GM12878 (cell line): Measurements from ENCODE around the gene TBC1D10B. TPM values are rescaled to one million over a fixed set of nuclear protein-coding genes. Genes with fewer than 3 reads are reported as not detected.

ENCODE experiments used
- ATF7 ChIP-seq: fragments of 450-650 bp; IDR thresholded peaks from 2 replicates; pipeline ENCODE4 v1.6.1; 2016; ENCODE audit warnings: low read depth, mild to moderate bottlenecking
- CHD4 ChIP-seq: fragments of 200-600 bp; sonication (generic); IDR thresholded peaks from 2 replicates; pipeline ENCODE4 v1.6.1; 2016; ENCODE audit warnings: mild to moderate bottlenecking
- ELK1 ChIP-seq: IDR thresholded peaks from 2 replicates; pipeline ENCODE4 v1.6.1; 2012; ENCODE audit warnings: low read depth, low read length, improper control_type of control experiment
- EP300 ChIP-seq, 2 experiments: fragments of 150-350 bp in 1 of 2; IDR thresholded peaks; 2 replicates each; pipeline ENCODE4 v1.6.1; 2011 to 2012; ENCODE audit warnings: low read depth in 2 of 2, low read length in 2 of 2, borderline replicate concordance in 1 of 2, improper control_type of control experiment in 1 of 2, inconsistent platforms in 1 of 2; ENCODE audit not compliant: control insufficient read depth in 1 of 2
- FOS ChIP-seq: IDR thresholded peaks from 3 replicates; pipeline ENCODE4 v1.6.1; 2011; ENCODE audit warnings: borderline replicate concordance; ENCODE audit not compliant: insufficient read length; ENCODE audit errors: extremely low read depth
- FOXK2 ChIP-seq: fragments of 450-650 bp; IDR thresholded peaks from 2 replicates; pipeline ENCODE4 v1.6.1; 2017; ENCODE audit warnings: mild to moderate bottlenecking, moderate library complexity
- HCFC1 ChIP-seq: fragments of 150-350 bp; IDR thresholded peaks from 2 replicates; pipeline ENCODE4 v1.6.1; 2014; ENCODE audit warnings: low read length
- HDAC6 ChIP-seq: fragments of 200-600 bp; sonication (generic); IDR thresholded peaks from one replicate; pipeline ENCODE4 v1.8.0; 2017; ENCODE audit warnings: antibody characterized with exemption; ENCODE audit not compliant: unreplicated experiment
- IKZF2 ChIP-seq, 2 experiments: fragments of 450-650 bp; IDR thresholded peaks; 2 replicates each; pipeline ENCODE4 v1.6.1; 2017; ENCODE audit warnings: mild to moderate bottlenecking in 2 of 2, moderate library complexity in 2 of 2
- MEF2A ChIP-seq: IDR thresholded peaks from 2 replicates; pipeline ENCODE4 v1.6.1; 2011; ENCODE audit warnings: low read depth, mild to moderate bottlenecking, low read length, moderate library complexity; ENCODE audit not compliant: insufficient read depth
- NR2F1 ChIP-seq: fragments of 450-650 bp; conservative IDR thresholded peaks from 2 replicates; pipeline ENCODE4 v1.6.1; 2017; ENCODE audit warnings: mild to moderate bottlenecking
- POLR2AphosphoS5 ChIP-seq: IDR thresholded peaks from 2 replicates; pipeline ENCODE4 v1.6.1; 2011; ENCODE audit warnings: mild to moderate bottlenecking, low read length, inconsistent platforms
- SIX5 ChIP-seq: IDR thresholded peaks from 2 replicates; pipeline ENCODE4 v1.6.1; 2011; ENCODE audit warnings: mild to moderate bottlenecking, low read depth, low read length, moderate library complexity; ENCODE audit not compliant: severe bottlenecking
- SREBF1 ChIP-seq: IDR thresholded peaks from 2 replicates; pipeline ENCODE4 v1.6.1; 2012; ENCODE audit warnings: mild to moderate bottlenecking, low read length
- SUZ12 ChIP-seq: fragments of 200-600 bp; sonication (generic); IDR thresholded peaks from one replicate; pipeline ENCODE4 v1.6.1; 2018; ENCODE audit warnings: antibody characterized with exemption, mild to moderate bottlenecking; ENCODE audit not compliant: unreplicated experiment
- TAF1 ChIP-seq: IDR thresholded peaks from 2 replicates; pipeline ENCODE4 v1.6.1; 2011; ENCODE audit warnings: mild to moderate bottlenecking, low read depth, low read length, borderline replicate concordance
- polyA plus RNA-seq, 11 experiments: library from polyadenylated mRNA; depleted of rRNA in 4 of 11; unstranded in 6 of 11; stranded (reverse) in 5 of 11; fragments of >200 nt; fragmentation: Nextera tagmentation in 4 of 11; fragmentation: Illumina TruSeq in 1 of 11; extraction: Ambion mirVana in 4 of 11; extraction: Trizol in 1 of 11; gene quantifications; 1 replicate in 1 of 11; 2 replicates in 10 of 11; pipeline versions ENCODE4 v1.2.1 to v1.2.3, GENCODE V29; 2011 to 2016; ENCODE audit warnings: inconsistent platforms in 2 of 11, missing spikeins in 2 of 11, low read depth in 1 of 11
- total RNA-seq, 4 experiments: library from RNA; depleted of rRNA in 3 of 4; stranded (reverse); fragments of >200 nt in 3 of 4; fragmentation: Illumina TruSeq in 1 of 4; extraction: Trizol in 1 of 4; gene quantifications; 2 replicates each; pipeline versions ENCODE4 v1.2.1 to v1.2.3, GENCODE V29; 2013 to 2021
- TF ChIP-seq, protein P1 (sequence below): fragments of 450-650 bp; IDR thresholded peaks from 2 replicates; pipeline ENCODE4 v1.6.1; 2017; ENCODE audit warnings: mild to moderate bottlenecking
- TF ChIP-seq, protein P2 (sequence below): IDR thresholded peaks from 2 replicates; pipeline ENCODE4 v1.6.1; 2011; ENCODE audit warnings: mild to moderate bottlenecking, low read depth, low read length, moderate library complexity; ENCODE audit not compliant: insufficient replicate concordance
- TF ChIP-seq, protein P3 (sequence below): fragments of 450-650 bp; IDR thresholded peaks from 2 replicates; pipeline ENCODE4 v1.6.1; 2018; ENCODE audit warnings: borderline replicate concordance, mild to moderate bottlenecking; ENCODE audit not compliant: partially characterized antibody
- TF ChIP-seq, protein P4 (sequence below): IDR thresholded peaks from 2 replicates; pipeline ENCODE4 v1.6.1; 2011; ENCODE audit warnings: borderline replicate concordance, low read depth, mild to moderate bottlenecking, moderate library complexity, low read length; ENCODE audit not compliant: insufficient read depth, poor library complexity, severe bottlenecking

TBC1D10B gene
- total and polyA plus RNA-seq, 10 of the 15 experiments (the other 5 are each of a cell fraction or from before 2014, with no cell fraction given) = 2.2 to 51.2 (median 11.6) TPM

DNA sequence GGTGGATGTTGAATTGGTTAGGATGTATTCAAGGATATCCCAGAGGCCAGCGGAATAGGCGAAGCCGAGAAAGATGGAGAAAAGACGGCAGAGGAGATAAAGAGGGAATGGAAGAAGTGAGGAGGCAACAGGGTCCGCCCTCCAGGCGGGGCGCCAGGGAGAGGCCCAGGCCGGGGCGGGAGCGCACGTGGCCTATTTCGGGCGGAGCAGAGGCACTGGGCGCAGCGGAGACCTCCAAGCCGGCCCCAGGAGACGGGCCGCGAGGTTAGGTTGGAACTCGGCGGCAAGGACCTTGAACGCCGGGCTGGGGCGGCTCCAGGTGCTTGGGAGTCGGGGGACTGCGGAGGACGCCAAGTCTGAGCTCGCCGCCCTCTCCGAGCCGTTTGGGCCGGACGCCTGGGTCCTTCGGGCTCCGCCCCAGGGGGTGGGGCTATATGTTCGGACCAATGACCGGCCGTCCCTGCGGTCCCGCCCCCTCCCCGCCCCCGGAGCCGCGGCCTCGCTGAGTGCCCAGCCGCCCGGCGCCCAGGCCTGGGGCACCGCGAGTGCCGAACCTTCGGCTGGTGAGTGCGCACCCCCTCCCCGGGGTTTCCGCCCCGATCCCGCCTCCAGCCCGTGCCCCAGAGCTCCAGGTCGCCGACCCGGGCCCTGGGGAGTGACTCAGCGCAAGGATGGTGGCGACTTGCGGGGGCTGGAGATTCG lies 37.0 kb upstream of the TBC1D10B start, which contains the start of gene ZNF771 (continued):
- TF ChIP-seq EP300 (IDR thresholded peaks at IDR 0.05; ENCODE audit: borderline replicate concordance in 1 of 2, control insufficient read depth in 1 of 2, low read depth in 2 of 2, low read length in 2 of 2) (no peak), MEF2A (no peak), ELK1 (no peak), SREBF1 (no peak), NR2F1 (0 out of 2 replicates have a peak, but pooled peaks have one; percentile 35), TAF1 (peak; percentile 71; the same call in 1 of the 2 replicates), IKZF2 (IDR thresholded peaks at IDR 0.05) (no peak; a peak in 1 of 4 replicates), FOS (no peak), ATF7 (no peak), SUZ12 (no peak), HCFC1 (0 out of 2 replicates have a peak, but pooled peaks have one; percentile 10), SIX5 (no peak), FOXK2 (0 out of 2 replicates have a peak, but pooled peaks have one; percentile 22), POLR2AphosphoS5 (peak; percentile 78), CHD4 (no peak), HDAC6 (no peak)
- TF ChIP-seq, protein P1, sequence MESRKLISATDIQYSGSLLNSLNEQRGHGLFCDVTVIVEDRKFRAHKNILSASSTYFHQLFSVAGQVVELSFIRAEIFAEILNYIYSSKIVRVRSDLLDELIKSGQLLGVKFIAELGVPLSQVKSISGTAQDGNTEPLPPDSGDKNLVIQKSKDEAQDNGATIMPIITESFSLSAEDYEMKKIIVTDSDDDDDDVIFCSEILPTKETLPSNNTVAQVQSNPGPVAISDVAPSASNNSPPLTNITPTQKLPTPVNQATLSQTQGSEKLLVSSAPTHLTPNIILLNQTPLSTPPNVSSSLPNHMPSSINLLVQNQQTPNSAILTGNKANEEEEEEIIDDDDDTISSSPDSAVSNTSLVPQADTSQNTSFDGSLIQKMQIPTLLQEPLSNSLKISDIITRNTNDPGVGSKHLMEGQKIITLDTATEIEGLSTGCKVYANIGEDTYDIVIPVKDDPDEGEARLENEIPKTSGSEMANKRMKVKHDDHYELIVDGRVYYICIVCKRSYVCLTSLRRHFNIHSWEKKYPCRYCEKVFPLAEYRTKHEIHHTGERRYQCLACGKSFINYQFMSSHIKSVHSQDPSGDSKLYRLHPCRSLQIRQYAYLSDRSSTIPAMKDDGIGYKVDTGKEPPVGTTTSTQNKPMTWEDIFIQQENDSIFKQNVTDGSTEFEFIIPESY = no peak
- TF ChIP-seq, protein P2, sequence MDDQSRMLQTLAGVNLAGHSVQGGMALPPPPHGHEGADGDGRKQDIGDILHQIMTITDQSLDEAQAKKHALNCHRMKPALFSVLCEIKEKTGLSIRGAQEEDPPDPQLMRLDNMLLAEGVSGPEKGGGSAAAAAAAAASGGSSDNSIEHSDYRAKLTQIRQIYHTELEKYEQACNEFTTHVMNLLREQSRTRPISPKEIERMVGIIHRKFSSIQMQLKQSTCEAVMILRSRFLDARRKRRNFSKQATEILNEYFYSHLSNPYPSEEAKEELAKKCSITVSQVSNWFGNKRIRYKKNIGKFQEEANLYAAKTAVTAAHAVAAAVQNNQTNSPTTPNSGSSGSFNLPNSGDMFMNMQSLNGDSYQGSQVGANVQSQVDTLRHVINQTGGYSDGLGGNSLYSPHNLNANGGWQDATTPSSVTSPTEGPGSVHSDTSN = no peak
- TF ChIP-seq, protein P3, sequence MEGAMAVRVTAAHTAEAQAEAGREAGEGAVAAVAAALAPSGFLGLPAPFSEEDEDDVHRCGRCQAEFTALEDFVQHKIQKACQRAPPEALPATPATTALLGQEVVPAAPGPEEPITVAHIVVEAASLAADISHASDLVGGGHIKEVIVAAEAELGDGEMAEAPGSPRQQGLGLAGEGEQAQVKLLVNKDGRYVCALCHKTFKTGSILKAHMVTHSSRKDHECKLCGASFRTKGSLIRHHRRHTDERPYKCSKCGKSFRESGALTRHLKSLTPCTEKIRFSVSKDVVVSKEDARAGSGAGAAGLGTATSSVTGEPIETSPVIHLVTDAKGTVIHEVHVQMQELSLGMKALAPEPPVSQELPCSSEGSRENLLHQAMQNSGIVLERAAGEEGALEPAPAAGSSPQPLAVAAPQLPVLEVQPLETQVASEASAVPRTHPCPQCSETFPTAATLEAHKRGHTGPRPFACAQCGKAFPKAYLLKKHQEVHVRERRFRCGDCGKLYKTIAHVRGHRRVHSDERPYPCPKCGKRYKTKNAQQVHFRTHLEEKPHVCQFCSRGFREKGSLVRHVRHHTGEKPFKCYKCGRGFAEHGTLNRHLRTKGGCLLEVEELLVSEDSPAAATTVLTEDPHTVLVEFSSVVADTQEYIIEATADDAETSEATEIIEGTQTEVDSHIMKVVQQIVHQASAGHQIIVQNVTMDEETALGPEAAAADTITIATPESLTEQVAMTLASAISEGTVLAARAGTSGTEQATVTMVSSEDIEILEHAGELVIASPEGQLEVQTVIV = no peak
- TF ChIP-seq, protein P4, sequence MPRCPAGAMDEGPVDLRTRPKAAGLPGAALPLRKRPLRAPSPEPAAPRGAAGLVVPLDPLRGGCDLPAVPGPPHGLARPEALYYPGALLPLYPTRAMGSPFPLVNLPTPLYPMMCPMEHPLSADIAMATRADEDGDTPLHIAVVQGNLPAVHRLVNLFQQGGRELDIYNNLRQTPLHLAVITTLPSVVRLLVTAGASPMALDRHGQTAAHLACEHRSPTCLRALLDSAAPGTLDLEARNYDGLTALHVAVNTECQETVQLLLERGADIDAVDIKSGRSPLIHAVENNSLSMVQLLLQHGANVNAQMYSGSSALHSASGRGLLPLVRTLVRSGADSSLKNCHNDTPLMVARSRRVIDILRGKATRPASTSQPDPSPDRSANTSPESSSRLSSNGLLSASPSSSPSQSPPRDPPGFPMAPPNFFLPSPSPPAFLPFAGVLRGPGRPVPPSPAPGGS = no peak
